Activated CD4-positive, CD25-positive, alpha-beta regulatory T cell treated with anti-CD3 and anti-CD28 coated beads, Interleukin-2, amount 50 U/mL, for 16 hours (primary cell): ENCODE measurements around the gene KCND3.

Experiments
- DNase-seq: peaks from one replicate; pipeline ENCODE4 v3.0.0-alpha.2; 2020; ENCODE audit warnings: low read depth, low spot score

KCND3 gene

GRCh38 chr1:111959436-111959835, 30.0 kb downstream of the KCND3 start:
- no peak for DNase-seq

- DNase-seq = no peak
These were observed 30.6 kb downstream of the KCND3 start for GRCh38 chr1:111958851-111959250.

- no peak for DNase-seq
These were observed 31.4 kb downstream of the KCND3 start for GRCh38 chr1:111958075-111958474.

GRCh38 chr1:111956155-111956771, 33.2 kb downstream of the KCND3 start:
- DNase-seq = no peak

- no peak for DNase-seq
These were observed 33.7 kb downstream of the KCND3 start for GRCh38 chr1:111955755-111956154.

GRCh38 chr1:111953797-111954196, 35.7 kb downstream of the KCND3 start:
- no peak for DNase-seq

GRCh38 chr1:111952125-111952657, 37.3 kb downstream of the KCND3 start:
- DNase-seq = no peak

GRCh38 chr1:111948209-111949171, 41.0 kb downstream of the KCND3 start:
- DNase-seq = no peak

GRCh38 chr1:111943846-111944749, 45.4 kb downstream of the KCND3 start:
- no peak for DNase-seq

- no peak for DNase-seq
These were observed 46.4 kb downstream of the KCND3 start for GRCh38 chr1:111943066-111943465.

- DNase-seq = no peak
These were observed 50.9 kb downstream of the KCND3 start for GRCh38 chr1:111938536-111938935.

GRCh38 chr1:111938123-111938522, 51.3 kb downstream of the KCND3 start:
- no peak for DNase-seq

- no peak for DNase-seq
These were observed 52.2 kb downstream of the KCND3 start for GRCh38 chr1:111937147-111937725.

- no peak for DNase-seq
These were observed 55.2 kb downstream of the KCND3 start for GRCh38 chr1:111934106-111934852.

GRCh38 chr1:111930356-111930755, 59.1 kb downstream of the KCND3 start:
- no peak for DNase-seq

GRCh38 chr1:111928531-111928930, 60.9 kb downstream of the KCND3 start:
- DNase-seq = no peak

- no peak for DNase-seq
These were observed 61.8 kb downstream of the KCND3 start for GRCh38 chr1:111927652-111928051.

- no peak for DNase-seq
These were observed 64.7 kb downstream of the KCND3 start for GRCh38 chr1:111924786-111925185.

GRCh38 chr1:111923766-111924165, 65.7 kb downstream of the KCND3 start:
- DNase-seq = no peak

- DNase-seq = no peak
These were observed 67.5 kb downstream of the KCND3 start for GRCh38 chr1:111921948-111922347.
